ENCODE data around the gene ST6GALNAC4.

GRCh38 chr9:127873886-127874285, 43.0 kb downstream of the ST6GALNAC4 start:
- TF ChIP-seq, protein P1, sequence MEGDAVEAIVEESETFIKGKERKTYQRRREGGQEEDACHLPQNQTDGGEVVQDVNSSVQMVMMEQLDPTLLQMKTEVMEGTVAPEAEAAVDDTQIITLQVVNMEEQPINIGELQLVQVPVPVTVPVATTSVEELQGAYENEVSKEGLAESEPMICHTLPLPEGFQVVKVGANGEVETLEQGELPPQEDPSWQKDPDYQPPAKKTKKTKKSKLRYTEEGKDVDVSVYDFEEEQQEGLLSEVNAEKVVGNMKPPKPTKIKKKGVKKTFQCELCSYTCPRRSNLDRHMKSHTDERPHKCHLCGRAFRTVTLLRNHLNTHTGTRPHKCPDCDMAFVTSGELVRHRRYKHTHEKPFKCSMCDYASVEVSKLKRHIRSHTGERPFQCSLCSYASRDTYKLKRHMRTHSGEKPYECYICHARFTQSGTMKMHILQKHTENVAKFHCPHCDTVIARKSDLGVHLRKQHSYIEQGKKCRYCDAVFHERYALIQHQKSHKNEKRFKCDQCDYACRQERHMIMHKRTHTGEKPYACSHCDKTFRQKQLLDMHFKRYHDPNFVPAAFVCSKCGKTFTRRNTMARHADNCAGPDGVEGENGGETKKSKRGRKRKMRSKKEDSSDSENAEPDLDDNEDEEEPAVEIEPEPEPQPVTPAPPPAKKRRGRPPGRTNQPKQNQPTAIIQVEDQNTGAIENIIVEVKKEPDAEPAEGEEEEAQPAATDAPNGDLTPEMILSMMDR (IDR thresholded peaks at IDR 0.05): no peak
- no peak for TF ChIP-seq EZH2 (IDR thresholded peaks at IDR 0.05; ENCODE audit: borderline replicate concordance, insufficient read depth, low read depth, low read length, poor library complexity, severe bottlenecking)

Measured in B cell (primary cell).